Measurements from ENCODE around the gene RHBDF2.

DNA sequence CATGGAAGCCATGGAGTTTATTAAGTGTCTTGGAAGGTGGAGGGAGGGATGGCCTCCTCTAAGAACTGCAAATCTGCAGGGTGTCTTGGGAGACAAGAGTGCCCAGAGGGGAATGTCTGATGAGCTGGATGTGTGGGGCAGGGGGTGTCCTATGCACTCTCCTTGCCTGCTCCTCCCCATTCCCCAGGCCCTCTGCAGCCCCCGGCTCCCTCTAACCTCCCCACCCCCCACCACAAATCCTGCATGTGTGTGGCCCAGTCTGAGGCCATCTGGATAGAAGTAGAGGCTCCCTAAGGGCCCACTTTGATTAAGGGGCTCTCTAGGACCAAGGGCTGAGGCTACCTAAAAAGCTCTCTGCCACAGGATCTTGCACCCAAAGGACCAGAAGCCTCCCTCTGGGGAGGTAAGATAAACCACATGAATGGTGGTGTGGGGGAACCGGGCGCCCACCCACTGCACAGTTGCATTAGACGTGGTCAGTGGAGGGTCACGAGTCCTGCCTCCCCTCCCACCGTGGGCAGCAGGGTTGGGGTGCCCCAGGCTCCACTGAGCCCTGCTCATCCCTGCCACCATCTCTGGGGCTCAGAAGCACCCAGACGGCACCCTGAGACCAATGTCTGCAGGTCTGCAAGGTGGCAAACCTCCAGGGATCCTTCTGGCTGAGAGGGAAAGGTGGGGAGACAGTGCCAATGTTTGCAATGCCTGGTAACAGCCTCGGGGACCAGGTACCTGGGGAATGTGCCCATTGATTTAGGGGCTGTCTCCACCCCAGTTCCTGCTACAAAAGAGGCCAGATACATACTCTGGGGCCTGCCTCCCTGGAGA, 33.2 kb downstream of the RHBDF2 start:
- TF ChIP-seq CTCF (conservative IDR thresholded peaks at IDR 0.05) (no peak), EZH2 (IDR thresholded peaks at IDR 0.05; ENCODE audit: low read depth) (no peak)

Data from PC-9 (cell line).